DOHH2 (cell line): ENCODE data around the gene OARD1.

ENCODE experiments used
- H3F3A ChIP-seq: fragments of 200-600 bp; sonication (generic), shearing (Covaris generic); 2 replicates; pipeline ENCODE4 v1.6.0; 2016; ENCODE audit warnings: antibody characterized with exemption, mild to moderate bottlenecking; ENCODE audit not compliant: control insufficient read depth, insufficient read depth
- H3K27ac ChIP-seq: fragments of 200-600 bp; sonication (generic); 2 replicates; pipeline ENCODE4 v1.5.1; 2014; ENCODE audit warnings: low read depth, mild to moderate bottlenecking, low read length, moderate library complexity
- H3K27me3 ChIP-seq: fragments of 200-600 bp; sonication (generic); 2 replicates; pipeline ENCODE4 v1.6.1; 2014; ENCODE audit warnings: mild to moderate bottlenecking, low read length, mixed read lengths; ENCODE audit not compliant: control insufficient read depth
- H3K36me3 ChIP-seq: fragments of 200-600 bp; sonication (generic); 2 replicates; pipeline ENCODE4 v1.6.1; 2014; ENCODE audit warnings: mild to moderate bottlenecking, low read length, moderate library complexity, mixed read lengths; ENCODE audit not compliant: control insufficient read depth
- H3K4me1 ChIP-seq: fragments of 200-600 bp; sonication (generic); 2 replicates; pipeline ENCODE4 v1.6.1; 2014; ENCODE audit warnings: mild to moderate bottlenecking, low read length, mixed read lengths; ENCODE audit not compliant: control insufficient read depth
- H3K4me2 ChIP-seq: fragments of 200-600 bp; sonication (generic); 2 replicates; pipeline ENCODE4 v1.6.0; 2014; ENCODE audit warnings: mild to moderate bottlenecking, low read length, moderate library complexity
- H3K4me3 ChIP-seq: fragments of 200-600 bp; sonication (generic); 2 replicates; pipeline ENCODE4 v1.5.1; 2014; ENCODE audit warnings: mild to moderate bottlenecking, low read length, mixed read lengths
- H3K79me2 ChIP-seq: fragments of 200-600 bp; sonication (generic); 2 replicates; pipeline ENCODE4 v1.6.1; 2014; ENCODE audit warnings: mild to moderate bottlenecking, low read length, mixed read lengths; ENCODE audit not compliant: control insufficient read depth
- H3K9me2 ChIP-seq: fragments of 200-600 bp; sonication (generic); replicated peaks from 2 replicates; pipeline ENCODE4 v1.6.1; 2014; ENCODE audit warnings: mild to moderate bottlenecking, low read length, mixed read lengths; ENCODE audit not compliant: control insufficient read depth
- H3K9me3 ChIP-seq: fragments of 200-600 bp; sonication (generic); 2 replicates; pipeline ENCODE4 v1.6.1; 2014; ENCODE audit warnings: antibody characterized with exemption, low read length, mixed read lengths; ENCODE audit not compliant: control insufficient read depth, insufficient read depth
- H4K20me1 ChIP-seq: fragments of 200-600 bp; sonication (generic); 2 replicates; pipeline ENCODE4 v1.6.0; 2014; ENCODE audit warnings: low read depth, mild to moderate bottlenecking, antibody characterized with exemption, low read length, moderate library complexity; ENCODE audit not compliant: control insufficient read depth, insufficient read depth
- CTCF ChIP-seq: fragments of 200-600 bp; sonication (generic); IDR thresholded peaks from one replicate; pipeline ENCODE4 v1.5.1; 2014; ENCODE audit warnings: antibody characterized with exemption, mild to moderate bottlenecking, low read depth, low read length; ENCODE audit not compliant: poor library complexity, severe bottlenecking
- EZH2phosphoT487 ChIP-seq: fragments of 200-600 bp; sonication (generic); IDR thresholded peaks from 2 replicates; pipeline ENCODE4 v1.6.1; 2017; ENCODE audit warnings: borderline replicate concordance, mild to moderate bottlenecking, antibody characterized with exemption, low read length, moderate library complexity, mixed read lengths

The OARD1 gene

GRCh38 chr6:41014780-41015179, 57.4 kb downstream of the OARD1 start:
- Histone ChIP-seq H3K9me3 (no peaks in the 10 kb centered on the region), H3K27ac (no peak overlapping the region), H3F3A (no peaks in the 10 kb centered on the region), H3K4me2 (no peak overlapping the region), H3K79me2 (no peaks in the 10 kb centered on the region), H3K27me3 (peaks cover 8% of the 10 kb centered on the region), H3K4me3 (no peak overlapping the region), H3K9me2 (no peaks in the 10 kb centered on the region), H3K36me3 (no peaks in the 10 kb centered on the region), H4K20me1 (no peaks in the 10 kb centered on the region), H3K4me1 (no peaks in the 10 kb centered on the region)
- no peak for TF ChIP-seq CTCF
- TF ChIP-seq EZH2phosphoT487: no peak
